Right hindlimb (tissue), 1 donor: ENCODE data around the gene FRMPD4.

ENCODE experiments used
- DNase-seq: peaks from one replicate; pipeline ENCODE4 v3.0.0-alpha.2; 2018

Gene FRMPD4

GRCh38 chrX:12563121-12563520, 424.8 kb downstream of the FRMPD4 start:
- no peak for DNase-seq

GRCh38 chrX:12564221-12564620, 425.9 kb downstream of the FRMPD4 start:
- no peak for DNase-seq

- DNase-seq = no peak
Measured at GRCh38 chrX:12567857-12568256, 429.6 kb downstream of the FRMPD4 start.

GRCh38 chrX:12570859-12571501, 432.7 kb downstream of the FRMPD4 start:
- DNase-seq = no peak

GRCh38 chrX:12579311-12579710, 441.0 kb downstream of the FRMPD4 start:
- DNase-seq = no peak

GRCh38 chrX:12580548-12580947, 442.3 kb downstream of the FRMPD4 start:
- no peak for DNase-seq

GRCh38 chrX:12581546-12581945, 443.3 kb downstream of the FRMPD4 start:
- DNase-seq = no peak

- peak; percentile 26 for DNase-seq
Measured at GRCh38 chrX:12582649-12583048, 444.4 kb downstream of the FRMPD4 start.

GRCh38 chrX:12583543-12583942, 445.3 kb downstream of the FRMPD4 start:
- DNase-seq = no peak

- no peak for DNase-seq
Measured at GRCh38 chrX:12595720-12596119, 457.4 kb downstream of the FRMPD4 start.

- DNase-seq = no peak
Measured at GRCh38 chrX:12610079-12610478, 471.8 kb downstream of the FRMPD4 start.

- no peak for DNase-seq
Measured at GRCh38 chrX:12611471-12611870, 473.2 kb downstream of the FRMPD4 start.

- no peak for DNase-seq
Measured at GRCh38 chrX:12614266-12614665, 476.0 kb downstream of the FRMPD4 start.

GRCh38 chrX:12615061-12615460, 476.8 kb downstream of the FRMPD4 start:
- no peak for DNase-seq

- DNase-seq = no peak
Measured at GRCh38 chrX:12617241-12617640, 479.0 kb downstream of the FRMPD4 start.

- DNase-seq = no peak
Measured at GRCh38 chrX:12647230-12647629, 509.0 kb downstream of the FRMPD4 start.

GRCh38 chrX:12648995-12649394, 510.7 kb downstream of the FRMPD4 start:
- no peak for DNase-seq

GRCh38 chrX:12657433-12657832, 519.2 kb downstream of the FRMPD4 start:
- DNase-seq = no peak

- DNase-seq = no peak
Measured at GRCh38 chrX:12657881-12658280, 519.6 kb downstream of the FRMPD4 start.

GRCh38 chrX:12661464-12661863, 523.2 kb downstream of the FRMPD4 start:
- DNase-seq = no peak

GRCh38 chrX:12672367-12673106, 534.3 kb downstream of the FRMPD4 start:
- no peak for DNase-seq

- no peak for DNase-seq
Measured at GRCh38 chrX:12673487-12673886, 535.2 kb downstream of the FRMPD4 start.

GRCh38 chrX:12679522-12679921, 541.2 kb downstream of the FRMPD4 start:
- no peak for DNase-seq

GRCh38 chrX:12681047-12681446, 542.8 kb downstream of the FRMPD4 start:
- no peak for DNase-seq

GRCh38 chrX:12685541-12685940, 547.3 kb downstream of the FRMPD4 start:
- DNase-seq = no peak
